Stimulated activated CD8-positive, alpha-beta memory T cell treated with anti-CD3 and anti-CD28 coated beads, Interleukin-15, amount 100 ng/mL, for 4 hours (primary cell): ENCODE data around the gene ST8SIA1.

ENCODE experiments used
- DNase-seq, 2 donors: peaks; one replicate each; pipeline ENCODE4 v3.0.0-alpha.2; 2020; ENCODE audit warnings: low read depth in 2 of 2

Gene ST8SIA1

GRCh38 chr12:22283006-22283506 is 51.5 kb downstream of the ST8SIA1 start:
- DNase-seq = no peak

GRCh38 chr12:22282283-22282682 is 52.2 kb downstream of the ST8SIA1 start:
- DNase-seq = no peak

- no peak for DNase-seq
These were observed 57.6 kb downstream of the ST8SIA1 start for GRCh38 chr12:22276867-22277266.

GRCh38 chr12:22276313-22276712 is 58.2 kb downstream of the ST8SIA1 start:
- DNase-seq = no peak

GRCh38 chr12:22275843-22276242 is 58.7 kb downstream of the ST8SIA1 start:
- no peak for DNase-seq

- no peak for DNase-seq
These were observed 62.0 kb downstream of the ST8SIA1 start for GRCh38 chr12:22272335-22273151.

GRCh38 chr12:22271023-22271422 is 63.5 kb downstream of the ST8SIA1 start:
- no peak for DNase-seq

- DNase-seq = no peak
These were observed 65.5 kb downstream of the ST8SIA1 start for GRCh38 chr12:22268973-22269372.

GRCh38 chr12:22268406-22268805 is 66.1 kb downstream of the ST8SIA1 start:
- DNase-seq = no peak

- no peak for DNase-seq
These were observed 68.4 kb downstream of the ST8SIA1 start for GRCh38 chr12:22266101-22266500.

GRCh38 chr12:22264380-22264779 is 70.1 kb downstream of the ST8SIA1 start:
- no peak for DNase-seq

- DNase-seq = no peak
These were observed 72.2 kb downstream of the ST8SIA1 start for GRCh38 chr12:22262309-22262708.

- no peak for DNase-seq
These were observed 77.4 kb downstream of the ST8SIA1 start for GRCh38 chr12:22257100-22257499.

- no peak for DNase-seq
These were observed 77.9 kb downstream of the ST8SIA1 start for GRCh38 chr12:22256605-22257004.

- DNase-seq = no peak
These were observed 78.5 kb downstream of the ST8SIA1 start for GRCh38 chr12:22256041-22256441.

GRCh38 chr12:22255097-22255496 is 79.4 kb downstream of the ST8SIA1 start:
- no peak for DNase-seq

GRCh38 chr12:22254478-22254877 is 80.0 kb downstream of the ST8SIA1 start:
- no peak for DNase-seq

GRCh38 chr12:22252057-22252456 is 82.5 kb downstream of the ST8SIA1 start:
- no peak for DNase-seq

GRCh38 chr12:22250762-22251161 is 83.7 kb downstream of the ST8SIA1 start:
- DNase-seq = no peak

GRCh38 chr12:22248571-22249115 is 85.9 kb downstream of the ST8SIA1 start:
- DNase-seq = no peak

GRCh38 chr12:22248121-22248520 is 86.4 kb downstream of the ST8SIA1 start:
- DNase-seq = no peak

- DNase-seq = no peak
These were observed 88.2 kb downstream of the ST8SIA1 start for GRCh38 chr12:22246217-22246846.

- DNase-seq = no peak
These were observed 91.8 kb downstream of the ST8SIA1 start for GRCh38 chr12:22242726-22243125.
